Suprapubic skin (tissue), 4 donors: ENCODE data around the gene REC114.
"Not testable (repeated sequence)": the region's sequence is repeated elsewhere in the genome, so short reads cannot be mapped to it uniquely, and the experiment has no call there.

Experiments
- POLR2A ChIP-seq, 2 donors: fragments of 450-650 bp; IDR thresholded peaks; one replicate each; pipeline ENCODE4 v1.6.1; 2017; ENCODE audit warnings: antibody characterized with exemption in 2 of 2, mild to moderate bottlenecking in 2 of 2, moderate library complexity in 2 of 2
- POLR2AphosphoS5 ChIP-seq, 3 donors: sonication (generic); formaldehyde crosslinking; IDR thresholded peaks; one replicate each; pipeline ENCODE4 v1.6.1; 2017; ENCODE audit warnings: antibody characterized with exemption in 3 of 3
- TF ChIP-seq, protein P1 (sequence below), 2 donors: fragments of 200-600 bp in 1 of 2; fragments of 450-650 bp in 1 of 2; sonication (generic) in 1 of 2; IDR thresholded peaks; one replicate each; pipeline ENCODE4 v1.5.1; 2016 to 2019; ENCODE audit warnings: antibody characterized with exemption in 2 of 2, mild to moderate bottlenecking in 1 of 2, moderate library complexity in 1 of 2

DNA sequence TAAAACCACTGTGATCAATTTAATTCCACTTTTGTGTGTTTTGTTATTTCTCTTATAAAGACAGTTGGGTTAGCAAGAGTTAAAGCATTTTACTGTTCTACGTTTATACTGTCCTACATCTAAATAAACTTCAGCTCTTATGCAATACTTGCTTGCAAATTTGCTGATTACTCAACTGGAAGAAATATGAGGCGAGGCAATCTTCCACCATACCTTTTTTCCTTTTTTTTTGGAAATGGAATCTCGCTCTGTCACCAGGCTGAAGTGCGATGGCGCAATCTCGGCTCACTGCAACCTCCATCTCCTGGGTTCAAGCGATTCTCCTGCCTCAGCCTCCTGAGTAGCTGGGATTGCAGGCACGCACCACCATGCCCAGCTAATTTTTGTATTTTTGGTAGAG, 42.9 kb downstream of the REC114 start:
- TF ChIP-seq, protein P1, sequence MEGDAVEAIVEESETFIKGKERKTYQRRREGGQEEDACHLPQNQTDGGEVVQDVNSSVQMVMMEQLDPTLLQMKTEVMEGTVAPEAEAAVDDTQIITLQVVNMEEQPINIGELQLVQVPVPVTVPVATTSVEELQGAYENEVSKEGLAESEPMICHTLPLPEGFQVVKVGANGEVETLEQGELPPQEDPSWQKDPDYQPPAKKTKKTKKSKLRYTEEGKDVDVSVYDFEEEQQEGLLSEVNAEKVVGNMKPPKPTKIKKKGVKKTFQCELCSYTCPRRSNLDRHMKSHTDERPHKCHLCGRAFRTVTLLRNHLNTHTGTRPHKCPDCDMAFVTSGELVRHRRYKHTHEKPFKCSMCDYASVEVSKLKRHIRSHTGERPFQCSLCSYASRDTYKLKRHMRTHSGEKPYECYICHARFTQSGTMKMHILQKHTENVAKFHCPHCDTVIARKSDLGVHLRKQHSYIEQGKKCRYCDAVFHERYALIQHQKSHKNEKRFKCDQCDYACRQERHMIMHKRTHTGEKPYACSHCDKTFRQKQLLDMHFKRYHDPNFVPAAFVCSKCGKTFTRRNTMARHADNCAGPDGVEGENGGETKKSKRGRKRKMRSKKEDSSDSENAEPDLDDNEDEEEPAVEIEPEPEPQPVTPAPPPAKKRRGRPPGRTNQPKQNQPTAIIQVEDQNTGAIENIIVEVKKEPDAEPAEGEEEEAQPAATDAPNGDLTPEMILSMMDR (IDR thresholded peaks at IDR 0.05): not testable (repeated sequence)
- TF ChIP-seq POLR2A, POLR2AphosphoS5 (IDR thresholded peaks at IDR 0.05): not testable (repeated sequence)
